Gastroesophageal sphincter (tissue), 4 donors: Measurements from ENCODE around the gene KIRREL3. TPM values are rescaled to one million over a fixed set of nuclear protein-coding genes. Genes with fewer than 3 reads are reported as not detected.

ENCODE experiments used
- ATAC-seq: fragments of 150-250 bp; one replicate; pipeline ENCODE4 v1.9.1; 2016; ENCODE audit warnings: mild to moderate bottlenecking, moderate library complexity
- H3K27ac ChIP-seq, 4 donors: fragments of 200-600 bp; sonication (generic) in 3 of 4; 1 replicate in 3 of 4; 2 replicates in 1 of 4; pipeline ENCODE4 v1.5.1; 2016 to 2019
- H3K27me3 ChIP-seq: fragments of 200-600 bp; sonication (generic); one replicate; pipeline ENCODE4 v1.5.1; 2019
- H3K36me3 ChIP-seq, 2 donors: fragments of 200-600 bp; sonication (generic); one replicate each; pipeline ENCODE4 v1.5.1; 2019; ENCODE audit warnings: control low read depth in 1 of 2
- H3K4me1 ChIP-seq, 3 donors: fragments of 200-600 bp; sonication (generic); 1 replicate in 2 of 3; 2 replicates in 1 of 3; pipeline ENCODE4 v1.5.1; 2016 to 2019; ENCODE audit warnings: control low read depth in 2 of 3
- H3K4me3 ChIP-seq, 2 donors: fragments of 200-600 bp; sonication (generic); one replicate each; pipeline ENCODE4 v1.5.1; 2019; ENCODE audit warnings: mild to moderate bottlenecking in 1 of 2, moderate library complexity in 1 of 2
- H3K9me3 ChIP-seq, 3 donors: fragments of 200-600 bp; sonication (generic); one replicate each; pipeline ENCODE4 v1.5.1; 2017 to 2019; ENCODE audit warnings: control low read depth in 2 of 3
- EP300 ChIP-seq: sonication (generic); formaldehyde crosslinking; IDR thresholded peaks from one replicate; pipeline ENCODE4 v1.6.1; 2017; ENCODE audit warnings: antibody characterized with exemption, mild to moderate bottlenecking
- POLR2A ChIP-seq, 2 donors: fragments of 450-650 bp; IDR thresholded peaks; one replicate each; pipeline ENCODE4 v1.6.1; 2017; ENCODE audit warnings: antibody characterized with exemption in 2 of 2, mild to moderate bottlenecking in 2 of 2, moderate library complexity in 1 of 2
- POLR2AphosphoS5 ChIP-seq: sonication (generic); formaldehyde crosslinking; IDR thresholded peaks from one replicate; pipeline ENCODE4 v1.6.1; 2017; ENCODE audit warnings: antibody characterized with exemption
- WGBS, 2 donors: methylation state at CpG; one replicate each; pipeline ENCODE4 v1.1.5; 2018; ENCODE audit warnings: low coverage in 1 of 2; 5-methylcytosine and 5-hydroxymethylcytosine counted together
- total RNA-seq, 4 donors: library from RNA; depleted of rRNA; stranded (reverse); fragments of >200 nt; gene quantifications; one replicate each; pipeline ENCODE4 v1.1.0, GENCODE V29; 2016
- TF ChIP-seq, protein P1 (sequence below), 4 experiments: fragments of 200-600 bp in 2 of 4; fragments of 450-650 bp in 2 of 4; sonication (generic) in 1 of 4; IDR thresholded peaks; one replicate each; pipeline ENCODE4 v1.5.1; 2017 to 2019; ENCODE audit warnings: antibody characterized with exemption in 4 of 4, mild to moderate bottlenecking in 2 of 4, moderate library complexity in 2 of 4

Gene KIRREL3
- total RNA-seq, 4 donors from 2014 or later: 0.54 to 3.9 (median 1.4) TPM

GRCh38 chr11:126639692-126640091 lies 360.9 kb downstream of the KIRREL3 start:
- Histone ChIP-seq H3K9me3 (no peaks in the 10 kb centered on the region), H3K4me1 (no peaks in the 10 kb centered on the region), H3K27ac (no peak overlapping the region), H3K4me3 (no peak overlapping the region), H3K27me3 (peaks cover 38% of the 10 kb centered on the region), H3K36me3 (no peaks in the 10 kb centered on the region)
- ATAC-seq: no peak
- whole genome bisulfite sequencing, 2 donors: 59 to 92% methylated on average over 3 of the region's 3 CpGs
- TF ChIP-seq POLR2A (IDR thresholded peaks at IDR 0.05) (no peak), EP300 (no peak), POLR2AphosphoS5 (no peak)
- TF ChIP-seq, protein P1, sequence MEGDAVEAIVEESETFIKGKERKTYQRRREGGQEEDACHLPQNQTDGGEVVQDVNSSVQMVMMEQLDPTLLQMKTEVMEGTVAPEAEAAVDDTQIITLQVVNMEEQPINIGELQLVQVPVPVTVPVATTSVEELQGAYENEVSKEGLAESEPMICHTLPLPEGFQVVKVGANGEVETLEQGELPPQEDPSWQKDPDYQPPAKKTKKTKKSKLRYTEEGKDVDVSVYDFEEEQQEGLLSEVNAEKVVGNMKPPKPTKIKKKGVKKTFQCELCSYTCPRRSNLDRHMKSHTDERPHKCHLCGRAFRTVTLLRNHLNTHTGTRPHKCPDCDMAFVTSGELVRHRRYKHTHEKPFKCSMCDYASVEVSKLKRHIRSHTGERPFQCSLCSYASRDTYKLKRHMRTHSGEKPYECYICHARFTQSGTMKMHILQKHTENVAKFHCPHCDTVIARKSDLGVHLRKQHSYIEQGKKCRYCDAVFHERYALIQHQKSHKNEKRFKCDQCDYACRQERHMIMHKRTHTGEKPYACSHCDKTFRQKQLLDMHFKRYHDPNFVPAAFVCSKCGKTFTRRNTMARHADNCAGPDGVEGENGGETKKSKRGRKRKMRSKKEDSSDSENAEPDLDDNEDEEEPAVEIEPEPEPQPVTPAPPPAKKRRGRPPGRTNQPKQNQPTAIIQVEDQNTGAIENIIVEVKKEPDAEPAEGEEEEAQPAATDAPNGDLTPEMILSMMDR (IDR thresholded peaks at IDR 0.05): no peak

DNA sequence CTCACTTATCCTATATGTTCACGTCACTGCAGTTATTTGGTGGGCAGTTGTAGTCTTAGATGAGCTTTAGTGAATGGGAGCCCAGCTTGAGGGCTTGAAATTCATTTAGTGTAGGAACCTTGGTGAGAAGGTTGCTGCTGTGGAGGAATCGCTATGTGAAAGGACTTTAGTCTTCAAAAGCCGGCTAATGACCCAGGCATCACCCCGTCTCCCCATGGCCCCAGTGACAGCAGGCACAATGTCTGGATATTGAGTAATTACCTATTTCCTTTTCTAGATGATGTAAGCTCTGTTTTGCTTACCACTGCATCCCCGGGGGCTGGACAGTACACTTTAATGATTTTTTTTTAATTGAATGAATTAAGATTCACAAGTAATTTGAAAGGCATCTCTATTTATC lies 361.9 kb downstream of the KIRREL3 start:
- 29 to 46% methylated on average over 4 of the region's 5 CpGs for WGBS, 2 donors
- no peaks in the 10 kb centered on the region for H3K9me3 ChIP-seq
- H3K27ac ChIP-seq: no peak overlapping the region
- TF ChIP-seq, protein P1 (IDR thresholded peaks at IDR 0.05): no peak
- TF ChIP-seq POLR2A (IDR thresholded peaks at IDR 0.05): no peak
- no peak for TF ChIP-seq POLR2AphosphoS5
- no peak for TF ChIP-seq EP300
- no peaks in the 10 kb centered on the region for H3K4me1 ChIP-seq
- H3K27me3 ChIP-seq: peaks cover 45% of the 10 kb centered on the region
- no peaks in the 10 kb centered on the region for H3K36me3 ChIP-seq
- ATAC-seq: no peak
- no peak overlapping the region for H3K4me3 ChIP-seq

GRCh38 chr11:126637795-126638175 lies 362.8 kb downstream of the KIRREL3 start:
- no peaks in the 10 kb centered on the region for H3K4me1 ChIP-seq
- peaks cover 43% of the 10 kb centered on the region for H3K27me3 ChIP-seq
- ATAC-seq: no peak
- H3K27ac ChIP-seq: no peak overlapping the region
- WGBS, 2 donors: 67 to 68% methylated on average over 2 of the region's 2 CpGs
- TF ChIP-seq POLR2A (IDR thresholded peaks at IDR 0.05) (no peak), POLR2AphosphoS5 (no peak), EP300 (no peak)
- TF ChIP-seq, protein P1 (IDR thresholded peaks at IDR 0.05): no peak
- H3K36me3 ChIP-seq: no peaks in the 10 kb centered on the region
- no peak overlapping the region for H3K4me3 ChIP-seq
- H3K9me3 ChIP-seq: no peaks in the 10 kb centered on the region

GRCh38 chr11:126636911-126637794 lies 363.4 kb downstream of the KIRREL3 start:
- Histone ChIP-seq H3K9me3 (no peaks in the 10 kb centered on the region), H3K4me1 (no peaks in the 10 kb centered on the region), H3K27me3 (peaks cover 47% of the 10 kb centered on the region), H3K4me3 (no peak overlapping the region), H3K36me3 (no peaks in the 10 kb centered on the region), H3K27ac (no peak overlapping the region)
- 47 to 60% methylated on average over 4 to 5 of the region's 5 CpGs for WGBS, 2 donors
- TF ChIP-seq, protein P1 (IDR thresholded peaks at IDR 0.05): no peak
- TF ChIP-seq EP300: no peak
- TF ChIP-seq POLR2A (IDR thresholded peaks at IDR 0.05): no peak
- no peak for TF ChIP-seq POLR2AphosphoS5
- ATAC-seq: no peak

DNA sequence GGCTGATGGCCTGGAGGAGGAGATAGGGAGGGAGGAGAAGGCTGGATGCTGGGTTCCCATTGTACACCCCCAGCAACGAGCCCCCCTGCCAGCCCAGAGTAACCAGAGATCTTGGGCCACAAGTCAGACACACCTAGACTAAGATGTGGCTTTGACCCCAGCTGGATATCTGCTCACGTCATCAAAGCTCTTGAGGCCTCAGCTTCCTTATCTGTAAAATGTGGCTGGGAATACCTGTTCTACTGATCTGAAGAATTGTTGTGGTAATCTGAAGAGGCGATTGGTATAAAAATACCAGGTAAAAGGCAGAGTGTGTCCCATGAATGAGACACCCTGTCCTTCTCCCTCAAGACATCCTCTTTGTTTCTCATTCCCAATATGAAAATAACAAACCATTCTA lies 365.1 kb downstream of the KIRREL3 start:
- Histone ChIP-seq H3K4me3 (no peak overlapping the region), H3K27me3 (peaks cover 55% of the 10 kb centered on the region), H3K36me3 (no peaks in the 10 kb centered on the region), H3K9me3 (no peaks in the 10 kb centered on the region), H3K4me1 (no peaks in the 10 kb centered on the region), H3K27ac (no peak overlapping the region)
- no peak for ATAC-seq
- WGBS, 2 donors: 100% methylated on average over 1 of the region's 3 CpGs; no CpG with 5 or more reads in 1 of the 2 donors
- TF ChIP-seq POLR2A (IDR thresholded peaks at IDR 0.05) (no peak), POLR2AphosphoS5 (no peak), EP300 (no peak)
- TF ChIP-seq, protein P1 (IDR thresholded peaks at IDR 0.05): no peak
